ENCODE results near the gene ZNF697.

- no peak for TF ChIP-seq CTCF (IDR thresholded peaks at IDR 0.05)
- TF ChIP-seq POLR2A (IDR thresholded peaks at IDR 0.05): no peak
- TF ChIP-seq EP300 (IDR thresholded peaks at IDR 0.05; ENCODE audit: low read depth): no peak
These were observed 25.3 kb upstream of the ZNF697 start for GRCh38 chr1:119673171-119673940.

Measured in transverse colon (tissue), 3 donors.